ENCODE measurements around the gene ARHGAP26.

The ARHGAP26 gene

GRCh38 chr5:143001764-143002351 lies 231.7 kb downstream of the ARHGAP26 start:
- no peaks in the 10 kb centered on the region for H3K9me3 Mint-ChIP-seq (ENCODE audit: low read depth)
- H3K4me1 Mint-ChIP-seq (ENCODE audit: low read depth) = peaks cover 76% of the 10 kb centered on the region
- peak overlapping the region; percentile 42 for H3K4me3 Mint-ChIP-seq
- peak overlapping the region; percentile 98 for H3K27ac Mint-ChIP-seq
- no peaks in the 10 kb centered on the region for H3K27me3 Mint-ChIP-seq
- peaks cover 7% of the 10 kb centered on the region for H3K36me3 Mint-ChIP-seq

GRCh38 chr5:143002459-143003327 lies 232.5 kb downstream of the ARHGAP26 start:
- Mint-ChIP-seq H3K27me3 (no peaks in the 10 kb centered on the region), H3K4me1 (ENCODE audit: low read depth) (peaks cover 79% of the 10 kb centered on the region), H3K4me3 (peak overlapping the region; percentile 79), H3K9me3 (ENCODE audit: low read depth) (no peaks in the 10 kb centered on the region), H3K27ac (peak overlapping the region; percentile 98), H3K36me3 (peaks cover 7% of the 10 kb centered on the region)

GRCh38 chr5:143003328-143003636 lies 233.1 kb downstream of the ARHGAP26 start:
- Mint-ChIP-seq H3K36me3 (peaks cover 7% of the 10 kb centered on the region), H3K27me3 (no peaks in the 10 kb centered on the region), H3K9me3 (ENCODE audit: low read depth) (no peaks in the 10 kb centered on the region), H3K27ac (peak overlapping the region; percentile 98), H3K4me1 (ENCODE audit: low read depth) (peaks cover 83% of the 10 kb centered on the region), H3K4me3 (peak overlapping the region; percentile 79)

GRCh38 chr5:143004361-143005145 lies 234.4 kb downstream of the ARHGAP26 start:
- Mint-ChIP-seq H3K4me1 (ENCODE audit: low read depth) (peaks cover 86% of the 10 kb centered on the region), H3K36me3 (peaks cover 11% of the 10 kb centered on the region)

GRCh38 chr5:143006501-143006900 lies 236.3 kb downstream of the ARHGAP26 start:
- Mint-ChIP-seq H3K27ac (peak overlapping the region; percentile 34), H3K4me3 (no peak overlapping the region), H3K27me3 (no peaks in the 10 kb centered on the region), H3K9me3 (ENCODE audit: low read depth) (peaks cover 4% of the 10 kb centered on the region), H3K36me3 (peaks cover 13% of the 10 kb centered on the region), H3K4me1 (ENCODE audit: low read depth) (peaks cover 90% of the 10 kb centered on the region)

More at GRCh38 chr5:143004361-143005145, 234.4 kb downstream of the ARHGAP26 start:
- Mint-ChIP-seq H3K4me3 (no peak overlapping the region), H3K9me3 (ENCODE audit: low read depth) (peaks cover 3% of the 10 kb centered on the region), H3K27ac (peak overlapping the region; percentile 98), H3K27me3 (no peaks in the 10 kb centered on the region)

- peaks cover 82% of the 10 kb centered on the region for H3K4me1 Mint-ChIP-seq (ENCODE audit: low read depth)
- H3K4me3 Mint-ChIP-seq = peak overlapping the region; percentile 64
- peak overlapping the region; percentile 96 for H3K27ac Mint-ChIP-seq
- H3K27me3 Mint-ChIP-seq = no peaks in the 10 kb centered on the region
- peaks cover 11% of the 10 kb centered on the region for H3K36me3 Mint-ChIP-seq
- H3K9me3 Mint-ChIP-seq (ENCODE audit: low read depth) = peaks cover 4% of the 10 kb centered on the region
These were observed 237.9 kb downstream of the ARHGAP26 start for GRCh38 chr5:143008032-143008431.

GRCh38 chr5:143008809-143009521 lies 238.8 kb downstream of the ARHGAP26 start:
- Mint-ChIP-seq H3K27ac (peak overlapping the region; percentile 96), H3K36me3 (peaks cover 15% of the 10 kb centered on the region)

GRCh38 chr5:143010351-143010750 lies 240.2 kb downstream of the ARHGAP26 start:
- Mint-ChIP-seq H3K9me3 (ENCODE audit: low read depth) (peaks cover 4% of the 10 kb centered on the region), H3K27ac (peak overlapping the region; percentile 96), H3K4me1 (ENCODE audit: low read depth) (peaks cover 60% of the 10 kb centered on the region), H3K36me3 (peaks cover 16% of the 10 kb centered on the region), H3K4me3 (peak overlapping the region; percentile 17), H3K27me3 (no peaks in the 10 kb centered on the region)

More at GRCh38 chr5:143008809-143009521, 238.8 kb downstream of the ARHGAP26 start:
- Mint-ChIP-seq H3K4me1 (ENCODE audit: low read depth) (peaks cover 74% of the 10 kb centered on the region), H3K9me3 (ENCODE audit: low read depth) (peaks cover 4% of the 10 kb centered on the region), H3K27me3 (no peaks in the 10 kb centered on the region), H3K4me3 (peak overlapping the region; percentile 64)

GRCh38 chr5:143011585-143011984 lies 241.4 kb downstream of the ARHGAP26 start:
- H3K4me3 Mint-ChIP-seq = no peak overlapping the region
- H3K36me3 Mint-ChIP-seq = peaks cover 18% of the 10 kb centered on the region
- no peaks in the 10 kb centered on the region for H3K27me3 Mint-ChIP-seq
- peaks cover 50% of the 10 kb centered on the region for H3K4me1 Mint-ChIP-seq (ENCODE audit: low read depth)
- peak overlapping the region; percentile 50 for H3K27ac Mint-ChIP-seq
- H3K9me3 Mint-ChIP-seq (ENCODE audit: low read depth) = peaks cover 4% of the 10 kb centered on the region

- peaks cover 4% of the 10 kb centered on the region for H3K9me3 Mint-ChIP-seq (ENCODE audit: low read depth)
- peaks cover 33% of the 10 kb centered on the region for H3K36me3 Mint-ChIP-seq
- no peak overlapping the region for H3K4me3 Mint-ChIP-seq
- peaks cover 42% of the 10 kb centered on the region for H3K4me1 Mint-ChIP-seq (ENCODE audit: low read depth)
- H3K27ac Mint-ChIP-seq = peak overlapping the region; percentile 17
- H3K27me3 Mint-ChIP-seq = no peaks in the 10 kb centered on the region
These were observed 243.2 kb downstream of the ARHGAP26 start for GRCh38 chr5:143013176-143013891.

GRCh38 chr5:143014017-143014651 lies 244.0 kb downstream of the ARHGAP26 start:
- H3K4me3 Mint-ChIP-seq = no peak overlapping the region
- H3K9me3 Mint-ChIP-seq (ENCODE audit: low read depth) = peaks cover 4% of the 10 kb centered on the region
- H3K36me3 Mint-ChIP-seq = peaks cover 33% of the 10 kb centered on the region
- no peak overlapping the region for H3K27ac Mint-ChIP-seq
- H3K27me3 Mint-ChIP-seq = no peaks in the 10 kb centered on the region
- peaks cover 35% of the 10 kb centered on the region for H3K4me1 Mint-ChIP-seq (ENCODE audit: low read depth)

GRCh38 chr5:143016777-143017516 lies 246.8 kb downstream of the ARHGAP26 start:
- H3K4me1 Mint-ChIP-seq (ENCODE audit: low read depth) = peaks cover 21% of the 10 kb centered on the region
- no peaks in the 10 kb centered on the region for H3K27me3 Mint-ChIP-seq
- peaks cover 36% of the 10 kb centered on the region for H3K36me3 Mint-ChIP-seq

GRCh38 chr5:143017541-143017940 lies 247.4 kb downstream of the ARHGAP26 start:
- no peak overlapping the region for H3K27ac Mint-ChIP-seq
- no peaks in the 10 kb centered on the region for H3K27me3 Mint-ChIP-seq
- H3K4me1 Mint-ChIP-seq (ENCODE audit: low read depth) = peaks cover 18% of the 10 kb centered on the region
- H3K36me3 Mint-ChIP-seq = peaks cover 36% of the 10 kb centered on the region
- H3K4me3 Mint-ChIP-seq = no peak overlapping the region
- no peaks in the 10 kb centered on the region for H3K9me3 Mint-ChIP-seq (ENCODE audit: low read depth)

More at GRCh38 chr5:143016777-143017516, 246.8 kb downstream of the ARHGAP26 start:
- Mint-ChIP-seq H3K27ac (no peak overlapping the region), H3K9me3 (ENCODE audit: low read depth) (no peaks in the 10 kb centered on the region), H3K4me3 (no peak overlapping the region)
